Stimulated activated CD8-positive, alpha-beta memory T cell treated with anti-CD3 and anti-CD28 coated beads, Interleukin-7, amount 100 ng/mL, for 48 hours (primary cell): Measurements from ENCODE around the gene NOP9.

Experiments
- DNase-seq, 2 donors: peaks; one replicate each; pipeline ENCODE4 v3.0.0-alpha.2; 2020; ENCODE audit warnings: low read depth in 1 of 2; ENCODE audit errors: extremely low read depth in 1 of 2

NOP9 gene, protein sequence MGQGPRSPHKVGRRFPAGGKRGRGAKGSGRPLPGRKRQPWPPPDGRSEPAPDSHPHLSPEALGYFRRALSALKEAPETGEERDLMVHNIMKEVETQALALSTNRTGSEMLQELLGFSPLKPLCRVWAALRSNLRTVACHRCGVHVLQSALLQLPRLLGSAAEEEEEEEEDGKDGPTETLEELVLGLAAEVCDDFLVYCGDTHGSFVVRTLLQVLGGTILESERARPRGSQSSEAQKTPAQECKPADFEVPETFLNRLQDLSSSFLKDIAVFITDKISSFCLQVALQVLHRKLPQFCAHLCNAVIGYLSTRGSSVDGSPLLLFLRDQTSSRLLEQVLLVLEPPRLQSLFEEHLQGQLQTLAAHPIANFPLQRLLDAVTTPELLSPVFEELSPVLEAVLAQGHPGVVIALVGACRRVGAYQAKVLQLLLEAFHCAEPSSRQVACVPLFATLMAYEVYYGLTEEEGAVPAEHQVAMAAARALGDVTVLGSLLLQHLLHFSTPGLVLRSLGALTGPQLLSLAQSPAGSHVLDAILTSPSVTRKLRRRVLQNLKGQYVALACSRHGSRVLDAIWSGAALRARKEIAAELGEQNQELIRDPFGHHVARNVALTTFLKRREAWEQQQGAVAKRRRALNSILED

DNA sequence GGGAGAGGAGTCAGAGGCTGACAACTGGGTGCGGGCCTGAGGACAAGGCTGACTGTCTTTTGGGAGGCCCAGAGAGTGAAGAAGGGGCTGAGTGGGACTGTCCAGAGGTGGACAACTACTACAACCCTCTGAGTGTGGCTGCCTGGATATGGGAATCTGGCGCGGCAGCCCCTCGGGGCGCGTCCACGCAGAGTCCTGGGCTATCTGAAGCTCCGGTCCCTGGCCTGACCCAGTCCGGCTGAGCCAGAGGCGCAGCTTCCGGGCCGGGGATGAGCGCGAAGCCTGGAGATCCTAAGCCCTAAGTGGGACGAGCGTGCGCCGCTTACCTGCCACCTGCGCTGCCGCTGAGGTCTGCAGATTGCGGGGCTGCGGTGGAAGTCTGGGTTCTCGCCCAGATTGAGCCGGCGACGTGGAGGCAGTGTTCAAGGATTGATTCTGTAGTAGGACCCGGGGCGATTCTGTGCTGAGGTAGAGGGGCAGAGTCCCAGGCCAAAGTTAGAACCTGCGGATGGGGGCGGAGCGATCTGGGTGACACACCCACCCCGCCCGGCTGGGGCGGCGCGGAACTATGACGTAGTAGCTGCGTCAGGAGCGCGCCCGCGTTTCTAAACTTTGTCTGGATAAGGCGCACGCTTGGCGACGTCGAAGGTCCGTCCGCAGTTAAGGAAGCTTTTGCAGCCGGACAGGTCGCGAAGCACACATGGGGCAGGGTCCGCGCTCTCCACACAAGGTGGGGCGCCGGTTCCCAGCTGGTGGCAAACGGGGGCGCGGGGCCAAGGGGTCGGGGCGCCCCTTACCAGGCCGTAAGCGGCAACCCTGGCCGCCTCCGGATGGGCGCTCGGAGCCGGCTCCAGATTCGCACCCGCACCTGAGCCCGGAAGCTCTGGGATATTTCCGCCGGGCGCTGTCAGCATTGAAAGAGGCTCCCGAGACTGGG, at the start of gene NOP9, which contains the start of gene DHRS1:
TSS of gene NOP9 (plus strand) at position 596 of the 937 bp plus-strand sequence. CDS start at position 701, 105 bp downstream.
TSS of gene DHRS1 (minus strand) at position 526 of the 937 bp plus-strand sequence. CDS start 674 bp downstream, outside the sequence.
- peak; percentile 75 to 79 for DNase-seq

DNA sequence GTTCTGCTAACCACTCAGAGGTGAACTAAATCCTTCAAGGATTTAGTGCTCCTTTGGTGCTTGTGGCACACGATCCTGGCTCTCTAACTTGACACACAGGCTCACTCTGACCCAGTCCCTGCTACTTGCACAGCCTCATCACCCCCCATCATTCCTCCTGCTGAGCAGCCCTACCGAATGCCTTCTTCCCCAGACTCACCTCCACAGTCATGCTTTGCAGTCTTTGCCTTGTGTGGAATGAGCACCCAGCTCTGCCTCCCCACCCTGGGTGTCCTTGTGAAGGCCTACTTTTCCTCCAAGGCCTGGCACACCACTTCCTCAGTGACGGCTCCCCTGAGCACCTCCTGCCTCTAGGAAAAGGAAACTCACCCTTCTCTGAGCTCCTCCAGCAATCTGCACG, 49.3 kb upstream of the NOP9 start:
- DNase-seq: no peak

DNA sequence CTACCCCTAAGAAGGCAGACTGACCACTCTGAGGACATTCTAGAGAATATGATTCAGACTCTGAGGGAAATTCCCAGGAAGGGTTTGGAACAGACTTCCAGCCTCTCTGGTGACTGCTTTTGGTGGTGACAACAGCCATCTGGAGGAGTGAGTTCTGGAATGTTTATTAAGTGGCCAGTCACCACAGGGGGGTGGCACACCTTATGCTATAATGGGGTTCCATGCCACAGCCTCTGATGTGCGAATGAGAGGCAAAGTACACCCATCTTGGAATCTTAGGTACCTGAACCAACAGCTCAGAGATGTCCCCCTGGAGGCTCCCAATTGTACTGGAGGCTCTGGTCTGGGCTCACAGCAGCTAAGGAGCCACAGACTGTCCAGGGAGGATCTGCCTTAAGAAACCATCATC, 47.8 kb upstream of the NOP9 start:
- DNase-seq: no peak

DNA sequence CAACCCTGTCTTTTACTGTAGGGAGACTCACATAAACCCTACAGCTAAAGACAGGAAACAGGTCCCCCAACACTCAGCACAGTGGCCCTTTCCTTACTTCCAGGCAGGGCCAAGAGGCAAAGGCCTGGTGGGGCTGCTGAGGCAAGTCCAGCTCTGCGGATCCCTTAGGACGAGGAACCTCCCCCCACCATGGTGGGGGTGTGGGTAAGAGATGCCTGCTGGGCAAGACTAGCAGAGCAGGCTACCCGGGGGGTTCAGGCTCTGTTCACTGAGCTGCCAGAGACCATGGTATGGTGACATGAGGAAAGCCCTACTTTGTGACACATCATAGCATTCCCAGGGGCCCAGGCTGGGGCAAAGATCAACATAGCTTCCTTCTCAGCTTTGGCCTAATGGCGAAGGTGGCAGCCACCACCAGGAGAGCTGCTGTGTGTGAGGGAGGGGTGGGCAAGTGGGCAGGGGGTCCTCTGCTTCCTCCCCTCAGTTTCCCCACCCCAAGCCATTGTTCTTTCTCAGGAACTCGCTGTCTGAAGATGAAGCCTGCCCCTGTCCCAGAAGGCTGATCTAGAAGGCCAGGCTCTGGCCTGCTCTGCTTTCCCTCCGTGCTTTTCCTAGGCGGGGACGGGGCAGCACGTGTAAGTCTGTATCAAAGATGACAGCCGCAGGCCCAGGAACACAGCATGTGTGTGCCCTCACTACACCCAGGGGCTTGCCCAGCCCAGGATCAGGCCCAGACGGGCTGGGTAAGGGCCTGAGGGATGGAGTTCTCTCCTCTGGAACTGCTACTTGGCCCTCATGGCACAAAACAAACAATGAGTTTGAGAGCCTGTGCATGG, 47.1 kb upstream of the NOP9 start:
- DNase-seq: no peak

DNA sequence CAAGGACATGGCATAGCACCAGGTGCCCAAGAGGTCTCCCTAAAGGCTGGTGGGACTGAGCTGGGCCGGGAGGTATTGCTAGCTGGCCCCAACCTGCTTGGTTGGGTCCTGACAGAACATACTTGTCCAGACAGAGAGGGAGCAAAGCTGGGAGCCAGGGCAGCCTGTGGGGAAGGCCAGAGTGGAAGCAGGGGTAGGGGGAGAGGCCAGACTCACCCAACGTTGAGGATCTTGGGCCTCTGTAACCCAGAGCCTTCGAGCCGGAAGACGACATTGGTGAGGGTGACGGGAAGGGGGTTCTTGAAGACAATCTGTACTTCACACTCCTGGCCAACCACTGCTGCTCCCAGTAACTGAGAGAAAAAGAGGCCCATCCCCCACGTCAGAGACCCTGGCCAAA, 45.7 kb upstream of the NOP9 start:
- DNase-seq: no peak

DNA sequence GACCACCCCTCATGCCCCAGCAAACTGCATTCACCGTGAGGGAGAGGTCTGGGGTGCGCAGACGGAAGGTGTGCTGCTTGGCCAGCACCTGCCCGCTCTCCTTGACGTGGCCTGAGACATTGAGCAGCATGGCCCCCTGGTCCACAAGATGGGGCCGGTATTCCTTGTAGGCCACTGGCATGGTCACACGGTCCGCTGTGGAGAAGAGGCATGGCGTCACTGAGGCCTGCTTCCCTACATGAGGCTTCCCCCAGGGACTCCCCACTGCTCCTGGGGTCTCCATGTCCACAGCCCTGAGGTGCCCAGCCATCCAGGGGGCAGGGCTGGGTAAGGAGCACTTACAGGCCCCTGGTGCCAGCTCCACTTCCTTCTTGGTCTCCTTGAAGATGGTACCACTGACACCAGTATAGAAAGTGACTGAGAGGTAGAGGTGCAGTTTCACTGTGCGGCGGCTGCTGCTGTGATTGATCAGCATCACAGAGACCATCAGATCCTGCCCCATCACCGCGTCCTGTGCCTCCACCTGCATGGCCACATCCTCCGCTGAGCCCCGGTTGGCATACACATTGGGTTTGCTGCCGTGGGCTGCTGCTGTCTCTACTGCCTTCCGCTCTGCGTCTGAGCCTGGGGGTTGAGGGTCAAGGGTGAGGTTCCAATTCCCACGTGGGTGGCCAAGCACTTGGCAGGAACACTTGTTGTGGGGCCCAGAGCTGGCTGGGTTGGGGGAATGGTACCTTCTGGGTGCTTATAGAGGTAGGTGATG, 44.8 kb upstream of the NOP9 start:
- no peak for DNase-seq

DNA sequence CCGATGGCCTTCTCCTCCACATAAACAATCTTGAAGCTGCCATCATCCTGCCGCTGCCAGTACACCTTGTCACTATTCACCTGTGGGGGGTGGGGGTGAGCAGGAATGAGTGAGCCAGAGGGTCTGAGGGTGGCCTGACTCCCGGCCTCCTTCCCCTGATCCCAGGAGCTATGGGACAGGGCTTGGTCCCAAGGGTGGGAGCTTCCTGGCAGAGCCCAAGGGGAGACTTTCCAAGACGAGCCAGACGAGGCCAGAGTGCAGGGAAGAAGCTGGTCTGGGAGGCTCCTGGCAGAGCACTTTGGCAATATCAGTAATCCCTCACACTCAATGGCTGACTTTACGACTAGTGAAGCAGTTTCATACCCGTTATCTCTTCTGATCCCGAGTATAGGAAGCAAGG, 44.2 kb upstream of the NOP9 start:
- no peak for DNase-seq

DNA sequence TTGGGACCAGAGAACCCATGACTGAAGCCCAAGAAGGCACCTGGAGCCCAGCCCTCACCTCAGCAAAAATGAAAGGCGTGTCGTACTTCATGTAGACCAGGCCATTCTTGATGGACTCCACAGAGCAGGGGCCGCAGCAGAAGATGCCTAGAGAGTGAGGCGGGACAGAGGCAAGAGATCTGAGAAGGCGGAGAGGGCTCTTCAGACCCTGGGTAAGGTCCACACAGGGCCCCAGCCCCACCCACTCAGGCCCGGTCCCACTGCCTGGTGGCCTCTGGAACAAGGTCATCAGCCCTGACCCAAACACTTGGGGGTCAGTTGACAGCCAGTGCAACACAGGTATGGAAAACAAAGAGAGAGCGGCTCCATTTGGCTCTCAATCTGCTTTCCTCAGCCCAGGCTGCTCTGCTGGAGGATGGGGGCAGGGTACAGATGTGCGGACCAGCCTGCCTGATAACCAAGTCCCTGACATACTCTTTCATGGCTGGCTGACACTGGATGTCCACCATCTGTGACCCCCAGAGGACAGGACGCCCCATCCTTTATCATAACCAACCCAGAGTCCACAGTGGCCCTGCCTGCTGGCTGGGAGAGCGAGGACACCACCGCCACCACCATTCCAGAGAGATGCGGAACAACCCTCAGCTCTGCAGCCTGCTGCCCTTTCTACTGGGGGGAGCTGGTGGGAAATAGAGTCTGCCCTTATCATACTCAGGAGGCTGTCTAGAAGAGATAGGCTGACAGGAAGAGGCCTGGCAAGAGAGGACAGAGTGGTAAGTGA, 43.5 kb upstream of the NOP9 start:
- no peak for DNase-seq

DNA sequence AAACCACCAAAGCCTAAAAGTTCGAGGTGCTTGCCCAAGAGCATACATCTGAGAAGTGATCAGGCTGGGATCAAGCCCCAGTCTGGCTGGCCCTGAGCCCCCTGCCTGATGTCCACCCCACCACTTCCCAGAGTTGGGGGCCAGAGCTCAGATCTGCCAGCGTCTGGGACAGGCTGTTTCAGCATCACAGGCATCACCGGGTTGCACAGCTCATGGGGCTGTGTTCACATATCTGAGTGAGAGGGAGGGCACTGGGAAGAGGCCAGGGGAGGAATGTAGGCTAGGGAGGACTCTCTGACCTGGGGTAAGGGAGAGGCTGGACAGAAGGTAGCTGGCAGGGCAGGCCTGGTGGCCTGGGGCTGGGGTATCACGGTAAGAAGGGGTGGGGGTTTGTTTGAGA, 42.7 kb upstream of the NOP9 start:
- DNase-seq: no peak

DNA sequence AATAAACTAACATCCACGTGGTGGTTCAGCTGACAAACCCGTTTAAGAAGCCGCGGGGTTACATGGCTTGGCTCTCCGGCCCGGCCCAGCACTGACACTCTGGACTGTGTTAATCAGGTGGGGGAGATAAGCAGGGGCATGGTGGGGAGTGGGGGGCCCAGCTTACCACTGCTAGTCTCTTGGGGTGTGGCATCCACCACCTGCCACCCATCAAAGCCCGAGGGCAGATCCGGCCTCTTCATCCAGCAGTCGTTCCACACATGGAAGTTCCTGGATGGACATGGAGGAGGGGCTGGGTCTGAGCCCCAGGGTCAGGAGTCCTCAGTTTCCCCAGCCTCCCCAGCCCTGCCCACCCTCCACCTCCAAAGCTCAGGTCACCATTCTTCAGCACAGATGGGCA, 41.5 kb upstream of the NOP9 start:
- no peak for DNase-seq

DNA sequence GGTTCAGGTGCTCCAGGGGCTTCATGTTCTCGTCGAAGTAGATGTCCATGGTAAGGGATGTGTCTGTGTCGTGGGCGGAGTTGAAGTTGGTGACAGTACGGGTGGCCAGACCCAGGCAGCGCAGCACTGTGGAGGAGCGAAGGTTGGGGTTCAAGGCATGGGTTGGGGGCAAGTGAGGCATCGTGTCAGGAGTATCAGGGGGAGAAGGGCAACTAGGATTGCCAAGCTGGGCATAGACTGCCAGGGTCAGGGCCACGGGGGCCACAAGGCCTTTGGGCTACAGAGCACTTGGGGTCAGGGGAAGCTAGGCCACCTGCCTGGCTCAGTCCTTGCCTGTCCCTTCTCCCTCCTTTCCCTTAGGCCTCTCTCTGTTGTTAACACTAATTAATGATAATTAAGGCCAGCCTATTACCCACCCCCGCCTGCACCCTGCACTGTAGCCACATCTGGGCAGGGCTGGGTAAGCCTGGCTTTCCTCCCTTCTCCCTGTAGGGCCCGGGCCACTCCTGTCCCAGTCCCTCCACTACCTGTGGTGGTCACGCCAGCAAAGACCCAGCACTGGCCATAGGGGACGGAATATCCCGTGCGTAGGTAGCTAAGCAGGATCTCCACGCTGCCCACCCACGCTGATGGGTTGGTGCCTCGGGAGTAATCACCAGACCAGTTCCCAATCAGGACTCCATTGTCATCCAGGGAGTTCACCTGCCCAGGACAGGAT, 40.9 kb upstream of the NOP9 start:
- DNase-seq: no peak

DNA sequence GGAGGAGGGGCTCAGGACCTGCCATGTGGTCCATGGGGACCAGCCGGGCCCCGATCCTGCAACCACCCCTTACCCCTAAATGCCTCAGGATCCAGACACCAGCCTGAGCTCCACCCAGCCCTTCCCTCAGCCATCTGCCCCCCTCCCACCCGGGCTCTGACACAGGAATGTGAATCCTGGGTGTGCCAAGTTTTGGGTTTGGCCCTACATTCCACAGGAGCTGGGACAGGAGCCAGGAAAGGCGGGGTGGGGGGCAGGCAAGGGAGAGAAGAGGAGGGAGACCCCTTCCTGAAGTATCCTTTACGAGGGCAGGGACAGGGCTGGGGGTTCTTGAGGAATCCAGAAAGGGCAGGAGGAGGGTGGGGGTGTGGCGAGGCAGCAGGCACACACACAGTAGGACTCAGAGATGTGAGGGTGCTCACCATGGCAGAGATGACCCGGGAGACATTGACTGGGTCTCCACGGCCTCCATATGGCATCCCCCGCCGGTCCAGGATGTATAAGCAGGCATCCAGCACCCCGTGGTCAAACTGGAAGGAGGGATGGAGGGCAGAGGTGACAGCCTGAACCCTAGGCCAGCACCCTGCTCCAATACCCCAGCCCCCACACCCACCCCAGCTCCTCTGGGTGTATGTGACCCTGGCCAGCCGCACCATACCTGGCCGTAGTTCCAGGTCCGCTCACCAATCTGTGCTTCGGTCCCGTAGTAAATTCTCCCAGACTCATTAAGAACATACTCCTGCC, 40.2 kb upstream of the NOP9 start:
- DNase-seq: no peak

DNA sequence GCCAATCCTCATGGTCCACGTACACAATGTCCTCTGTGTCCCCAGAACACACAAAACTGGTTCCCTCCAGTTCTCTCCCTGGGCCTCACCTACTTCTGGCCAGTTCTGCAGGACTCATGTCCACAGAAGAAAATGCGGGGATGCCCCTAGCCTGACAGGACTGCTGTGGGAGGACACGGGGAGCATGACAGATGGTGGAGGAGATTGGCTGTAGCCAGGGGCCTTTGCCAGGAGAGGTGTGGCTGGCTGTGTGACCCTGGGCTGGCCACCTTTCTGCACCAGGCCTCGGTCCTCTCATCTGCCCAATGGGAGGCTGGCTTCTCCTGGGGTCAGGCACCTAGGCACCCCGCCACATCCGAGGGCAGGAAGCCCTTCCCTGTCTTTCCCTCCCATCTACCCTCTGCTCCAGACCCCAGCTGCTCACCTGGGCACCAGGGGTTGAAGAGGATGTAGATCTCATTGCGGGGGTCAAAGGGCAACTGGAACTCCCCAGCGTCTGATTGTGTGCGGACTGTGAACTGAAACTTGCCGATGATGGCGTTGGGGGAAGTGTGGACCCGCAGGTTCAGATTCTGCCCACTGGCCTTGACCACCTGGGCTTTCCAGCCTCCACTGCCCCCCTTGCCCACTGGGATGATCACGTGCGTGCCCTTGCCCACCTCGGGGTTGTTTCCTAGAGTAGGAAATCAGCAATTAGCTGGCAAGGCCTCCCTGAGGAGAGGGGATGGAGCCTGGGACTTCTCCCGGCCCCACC, 39.4 kb upstream of the NOP9 start:
- no peak for DNase-seq

DNA sequence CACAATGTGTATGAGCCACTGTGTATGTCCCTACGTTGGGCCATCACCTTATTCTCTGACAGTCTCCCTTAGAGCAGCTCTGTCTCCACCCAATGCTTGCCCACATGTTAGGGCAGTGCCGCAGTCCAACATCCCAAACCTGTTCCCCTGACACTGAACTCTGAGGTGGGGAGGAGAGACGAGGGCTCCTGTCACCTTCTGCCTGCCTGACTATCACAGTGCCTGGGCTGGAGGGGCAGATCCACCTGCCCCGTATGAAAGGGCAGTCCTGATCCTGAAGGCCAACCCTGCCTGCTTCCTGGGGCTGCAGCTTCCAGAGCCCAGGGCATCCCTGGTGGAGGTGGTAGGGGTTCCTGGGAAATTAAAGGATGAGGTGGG, 38.9 kb upstream of the NOP9 start:
- DNase-seq: no peak

DNA sequence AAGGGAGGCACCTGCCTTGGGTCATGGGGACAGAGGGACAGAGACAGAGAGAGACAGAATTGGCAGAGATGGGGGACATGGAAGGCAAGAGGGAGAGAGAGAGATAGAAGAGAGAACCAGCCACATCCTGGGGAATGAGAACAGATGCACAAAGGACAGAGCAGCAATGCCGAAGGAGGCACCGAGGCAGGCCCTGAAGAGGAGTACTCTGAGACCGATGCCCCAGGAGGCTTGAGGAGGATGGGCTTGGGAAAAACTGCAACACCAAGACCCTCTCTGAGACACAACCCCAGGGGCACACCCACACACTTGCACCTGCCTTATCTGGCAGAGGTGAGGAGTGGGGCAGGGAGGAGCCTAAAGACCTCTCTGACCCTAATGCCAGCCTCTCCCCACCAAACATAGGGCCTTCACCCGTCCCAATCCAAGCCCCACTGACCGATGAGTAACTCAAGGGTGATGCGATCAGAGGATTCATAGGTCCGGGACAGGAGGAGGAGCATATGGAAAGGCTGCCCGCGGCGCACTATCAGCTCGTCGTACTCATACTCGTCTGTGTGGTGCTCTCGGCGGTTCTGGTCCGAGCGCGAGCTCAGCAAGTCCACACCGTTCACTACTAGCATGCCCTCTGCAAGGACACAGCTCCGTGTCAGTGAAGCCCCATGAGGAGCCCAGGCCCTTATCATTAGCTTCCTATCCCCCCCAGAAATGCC, 38.2 kb upstream of the NOP9 start:
- DNase-seq: no peak

DNA sequence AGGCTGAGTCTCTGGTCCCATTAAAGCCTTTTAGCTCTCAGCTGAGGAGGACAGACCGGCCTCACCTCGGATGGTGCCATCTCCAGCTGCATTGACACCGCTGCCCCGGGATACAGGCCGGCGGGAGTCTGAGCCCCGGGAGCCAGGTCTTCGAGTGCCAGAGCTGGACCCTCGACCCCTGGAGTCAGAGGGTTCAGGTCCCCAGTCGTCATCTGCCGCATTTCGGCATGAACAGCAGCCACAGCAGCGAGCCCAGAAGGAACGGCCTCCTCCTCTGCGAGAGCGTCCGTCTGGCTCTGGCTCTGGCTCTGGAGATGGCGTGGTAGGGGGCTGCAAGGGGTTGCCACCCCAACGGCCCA, 37.7 kb upstream of the NOP9 start:
- no peak for DNase-seq
